Lower lobe of right lung (tissue), 2 donors: ENCODE results near the gene OR10T2. TPM values are rescaled to one million over a fixed set of nuclear protein-coding genes. Genes with fewer than 3 reads are reported as not detected.
"Not testable (repeated sequence)": the region's sequence is repeated elsewhere in the genome, so short reads cannot be mapped to it uniquely, and the experiment has no call there.

Source experiments
- ATAC-seq, 2 donors: fragments of 200-7000 bp; cut with Tn5 transposase; one replicate each; pipeline ENCODE4 v1.9.1; 2020 to 2022; ENCODE audit warnings: mild to moderate bottlenecking in 2 of 2, moderate library complexity in 2 of 2
- DNase-seq: peaks from one replicate; pipeline ENCODE4 v3.0.0-alpha.2; 2020
- H3K27ac ChIP-seq: fragments of 200-600 bp; one replicate; pipeline ENCODE4 v1.8.0; 2022
- H3K27me3 ChIP-seq: fragments of 200-600 bp; one replicate; pipeline ENCODE4 v1.8.0; 2022; ENCODE audit warnings: low read depth
- H3K36me3 ChIP-seq: fragments of 200-600 bp; one replicate; pipeline ENCODE4 v1.8.0; 2022; ENCODE audit warnings: mild to moderate bottlenecking
- H3K4me1 ChIP-seq: fragments of 200-600 bp; one replicate; pipeline ENCODE4 v1.8.0; 2022
- H3K4me3 ChIP-seq: fragments of 200-600 bp; one replicate; pipeline ENCODE4 v1.8.0; 2022; ENCODE audit warnings: mild to moderate bottlenecking
- H3K9me3 ChIP-seq: fragments of 200-600 bp; one replicate; pipeline ENCODE4 v1.8.0; 2022
- intact Hi-C: fragments of 100-400 bp; cut with DNase I; formaldehyde crosslinking; loops from one replicate; pipeline ENCODE4 v1.11.0; 2022
- long read RNA-seq: library from polyadenylated mRNA; unstranded; transcript quantifications from one replicate; pipeline ENCODE4 v2.0.0, GENCODE V29; 2021
- total RNA-seq: library from RNA; stranded (reverse); fragmentation: NEBNext Ultra II Directional; extraction: Animal tissue kit (Norgen Biotek cat#: 25700); gene quantifications from one replicate; pipeline ENCODE4 v1.2.1, GENCODE V29; 2021
- TF ChIP-seq, protein P1 (sequence below): fragments of 200-600 bp; IDR thresholded peaks from one replicate; pipeline ENCODE4 v1.8.0; 2022; ENCODE audit warnings: antibody characterized with exemption, mild to moderate bottlenecking
- donor health status: DM: no; HTN: yes; CAD: no; lungs with severe emphysema.

The OR10T2 gene, protein sequence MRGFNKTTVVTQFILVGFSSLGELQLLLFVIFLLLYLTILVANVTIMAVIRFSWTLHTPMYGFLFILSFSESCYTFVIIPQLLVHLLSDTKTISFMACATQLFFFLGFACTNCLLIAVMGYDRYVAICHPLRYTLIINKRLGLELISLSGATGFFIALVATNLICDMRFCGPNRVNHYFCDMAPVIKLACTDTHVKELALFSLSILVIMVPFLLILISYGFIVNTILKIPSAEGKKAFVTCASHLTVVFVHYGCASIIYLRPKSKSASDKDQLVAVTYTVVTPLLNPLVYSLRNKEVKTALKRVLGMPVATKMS
- total RNA-seq, result not detected
- long read RNA-seq, result 0 reads

DNA sequence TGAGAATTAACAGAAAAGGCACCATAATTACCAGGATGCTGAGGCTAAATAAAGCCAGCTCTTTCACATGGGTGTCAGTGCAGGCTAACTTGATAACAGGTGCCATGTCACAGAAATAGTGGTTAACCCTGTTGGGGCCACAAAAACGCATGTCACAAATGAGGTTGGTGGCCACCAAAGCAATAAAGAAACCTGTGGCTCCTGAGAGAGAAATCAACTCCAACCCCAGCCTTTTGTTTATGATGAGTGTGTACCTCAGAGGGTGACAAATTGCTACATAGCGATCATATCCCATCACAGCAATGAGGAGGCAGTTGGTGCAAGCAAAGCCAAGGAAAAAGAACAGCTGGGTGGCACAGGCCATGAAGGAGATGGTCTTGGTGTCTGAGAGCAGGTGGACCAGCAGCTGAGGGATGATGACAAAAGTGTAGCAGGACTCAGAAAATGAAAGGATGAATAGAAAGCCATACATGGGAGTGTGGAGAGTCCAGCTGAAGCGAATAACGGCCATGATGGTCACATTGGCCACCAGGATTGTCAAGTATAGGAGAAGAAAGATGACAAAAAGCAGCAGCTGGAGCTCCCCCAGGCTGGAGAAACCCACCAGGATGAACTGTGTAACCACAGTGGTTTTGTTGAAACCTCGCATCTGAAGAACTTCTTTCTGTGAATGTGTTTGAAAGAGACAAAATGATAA is at the start of gene OR10T2:
Gene OR10T2, minus strand, starts transcription at position 649 of the 697 bp plus-strand sequence. Its CDS starts 0 bp downstream, at position 649.
- DNase-seq (no peak), ATAC-seq (no peak)
- Histone ChIP-seq H3K27ac (no peak within 1 kb of the TSS), H3K4me3 (no peak within 1 kb of the TSS), H3K9me3 (no peaks in the 10 kb centered on the region), H3K36me3 (no peaks in the 10 kb centered on the region), H3K4me1 (no peaks in the 10 kb centered on the region), H3K27me3 (no peaks in the 10 kb centered on the region)
- TF ChIP-seq, protein P1, sequence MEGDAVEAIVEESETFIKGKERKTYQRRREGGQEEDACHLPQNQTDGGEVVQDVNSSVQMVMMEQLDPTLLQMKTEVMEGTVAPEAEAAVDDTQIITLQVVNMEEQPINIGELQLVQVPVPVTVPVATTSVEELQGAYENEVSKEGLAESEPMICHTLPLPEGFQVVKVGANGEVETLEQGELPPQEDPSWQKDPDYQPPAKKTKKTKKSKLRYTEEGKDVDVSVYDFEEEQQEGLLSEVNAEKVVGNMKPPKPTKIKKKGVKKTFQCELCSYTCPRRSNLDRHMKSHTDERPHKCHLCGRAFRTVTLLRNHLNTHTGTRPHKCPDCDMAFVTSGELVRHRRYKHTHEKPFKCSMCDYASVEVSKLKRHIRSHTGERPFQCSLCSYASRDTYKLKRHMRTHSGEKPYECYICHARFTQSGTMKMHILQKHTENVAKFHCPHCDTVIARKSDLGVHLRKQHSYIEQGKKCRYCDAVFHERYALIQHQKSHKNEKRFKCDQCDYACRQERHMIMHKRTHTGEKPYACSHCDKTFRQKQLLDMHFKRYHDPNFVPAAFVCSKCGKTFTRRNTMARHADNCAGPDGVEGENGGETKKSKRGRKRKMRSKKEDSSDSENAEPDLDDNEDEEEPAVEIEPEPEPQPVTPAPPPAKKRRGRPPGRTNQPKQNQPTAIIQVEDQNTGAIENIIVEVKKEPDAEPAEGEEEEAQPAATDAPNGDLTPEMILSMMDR, result no peak
- intact Hi-C loops, result no loop called here

DNA sequence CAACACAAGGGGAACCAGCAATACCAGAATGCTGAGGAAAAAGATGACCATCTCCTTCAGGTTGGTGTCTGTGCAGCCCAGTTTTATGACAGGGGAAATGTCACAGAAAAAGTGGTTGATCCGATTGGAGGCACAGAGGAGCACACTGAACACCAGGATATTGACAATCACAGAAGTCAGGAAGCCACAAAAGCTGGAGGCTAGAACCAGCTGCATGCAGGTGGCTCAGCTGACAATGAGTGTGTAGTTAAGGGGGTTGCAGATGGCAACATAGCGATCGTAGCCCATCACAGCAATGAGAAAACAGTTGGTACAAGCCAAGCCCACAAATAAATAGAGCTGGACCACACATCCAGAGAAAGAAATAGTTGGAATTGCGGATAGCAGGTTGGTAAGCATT is 46.1 kb upstream of the OR10T2 start:
- Histone ChIP-seq H3K27me3 (no peaks in the 10 kb centered on the region), H3K36me3 (no peaks in the 10 kb centered on the region), H3K4me1 (no peaks in the 10 kb centered on the region), H3K4me3 (no peak overlapping the region), H3K27ac (no peak overlapping the region), H3K9me3 (no peaks in the 10 kb centered on the region)
- no peak for DNase-seq
- TF ChIP-seq, protein P1, result no peak
- ATAC-seq, result no peak
- intact Hi-C loops, result no loop called here

DNA sequence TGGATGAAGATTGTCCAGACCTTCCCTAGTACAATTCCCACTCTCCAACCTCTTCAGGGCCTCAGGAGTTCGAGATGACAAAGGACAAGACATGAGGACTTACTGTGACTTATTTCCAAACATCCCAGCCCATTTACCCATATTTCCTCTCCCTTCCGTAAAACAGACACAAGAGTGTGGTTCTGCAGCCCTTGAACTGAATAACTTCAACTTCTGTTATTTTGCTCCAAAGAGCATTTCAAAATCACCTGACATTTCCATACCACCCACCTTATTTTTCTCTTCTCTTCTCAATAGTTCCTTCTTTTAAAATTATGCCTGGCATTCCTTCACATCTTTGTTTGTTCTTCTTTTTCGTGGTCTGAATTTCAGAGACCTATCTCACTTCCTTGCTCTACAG is 35.5 kb upstream of the OR10T2 start:
- ATAC-seq, result no peak
- no peaks in the 10 kb centered on the region for H3K36me3 ChIP-seq
- no peak overlapping the region for H3K4me3 ChIP-seq
- no peak overlapping the region for H3K27ac ChIP-seq
- TF ChIP-seq, protein P1, result no peak
- H3K9me3 ChIP-seq, result no peaks in the 10 kb centered on the region
- H3K4me1 ChIP-seq, result no peaks in the 10 kb centered on the region
- DNase-seq, result no peak
- intact Hi-C loops, result no loop called here
- no peaks in the 10 kb centered on the region for H3K27me3 ChIP-seq

DNA sequence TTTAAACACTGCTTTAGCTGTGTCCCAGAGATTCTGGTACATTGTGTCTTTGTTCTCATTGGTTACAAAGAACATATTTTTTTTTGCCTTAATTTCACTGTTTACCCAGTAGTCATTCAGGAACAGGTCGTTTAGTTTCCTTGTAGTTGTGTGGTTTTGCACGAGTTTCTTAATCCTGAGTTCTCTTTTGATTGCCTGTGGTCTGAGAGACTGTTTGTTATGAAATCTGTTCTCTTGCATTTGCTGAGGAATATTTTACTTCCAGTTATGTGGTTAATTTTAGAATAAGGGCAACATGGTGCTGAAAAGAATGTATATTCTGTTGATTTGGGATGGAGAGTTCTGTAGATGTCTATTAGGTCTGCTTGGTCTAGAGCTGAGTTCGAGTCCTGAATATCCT is 30.9 kb upstream of the OR10T2 start:
- H3K9me3 ChIP-seq, H3K27me3 ChIP-seq, ATAC-seq, H3K4me3 ChIP-seq, H3K27ac ChIP-seq, H3K36me3 ChIP-seq, DNase-seq, intact Hi-C loops, H3K4me1 ChIP-seq: not testable (repeated sequence)

DNA sequence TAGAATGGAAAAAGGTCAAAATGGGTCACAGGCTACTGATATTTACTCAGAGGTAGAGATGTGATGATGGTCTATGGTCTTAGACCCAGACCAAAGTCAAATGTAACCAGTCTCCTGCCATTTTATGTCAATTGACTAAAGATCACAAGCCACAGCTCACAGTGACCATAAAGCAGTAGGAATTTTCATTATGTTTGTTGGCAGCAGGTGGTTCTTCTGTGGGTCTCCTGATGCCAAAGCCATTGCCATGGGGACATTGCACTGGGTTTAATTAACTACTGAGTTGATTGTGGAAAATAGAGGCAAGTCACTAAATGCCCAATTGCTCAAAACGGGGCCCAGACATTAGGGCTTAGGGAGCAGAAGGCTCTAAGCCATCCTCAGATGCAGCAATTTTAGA is 26.9 kb upstream of the OR10T2 start, which contains the start of gene OR10K2:
Gene OR10K2, minus strand, starts transcription at position 101 of the 400 bp plus-strand sequence. CDS start 5,371 bp downstream, outside the sequence.
- TF ChIP-seq, protein P1, result no peak
- Histone ChIP-seq H3K4me1 (no peaks in the 10 kb centered on the region), H3K9me3 (no peaks in the 10 kb centered on the region), H3K27me3 (no peaks in the 10 kb centered on the region), H3K36me3 (no peaks in the 10 kb centered on the region), H3K27ac (no peak within 1 kb of the TSS), H3K4me3 (no peak within 1 kb of the TSS)
- intact Hi-C loops, result no loop called here
- ATAC-seq, result no peak
- no peak for DNase-seq

DNA sequence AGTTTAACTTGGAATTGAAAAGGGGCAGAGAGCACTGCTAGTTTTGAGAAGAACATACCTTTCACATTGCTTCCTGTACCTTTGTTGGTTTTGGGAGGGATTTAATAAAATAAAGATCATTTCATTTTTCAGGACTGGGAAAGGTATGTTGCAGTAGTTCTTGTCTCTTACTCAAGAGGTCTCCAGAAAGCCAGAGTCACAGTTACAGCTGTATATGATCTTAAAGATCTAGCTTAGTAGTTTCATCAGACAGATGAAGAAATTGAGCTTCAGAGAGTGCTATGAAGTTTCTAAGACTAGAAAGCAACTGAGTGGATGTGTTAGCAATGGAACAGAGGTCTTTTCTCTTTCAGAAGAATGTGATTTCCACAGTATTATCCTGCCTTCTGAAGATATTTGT is 25.8 kb upstream of the OR10T2 start:
- no peak overlapping the region for H3K27ac ChIP-seq
- H3K27me3 ChIP-seq, result no peaks in the 10 kb centered on the region
- TF ChIP-seq, protein P1, result no peak
- intact Hi-C loops, result no loop called here
- H3K9me3 ChIP-seq, result no peaks in the 10 kb centered on the region
- no peak overlapping the region for H3K4me3 ChIP-seq
- DNase-seq, result no peak
- no peak for ATAC-seq
- no peaks in the 10 kb centered on the region for H3K36me3 ChIP-seq
- no peaks in the 10 kb centered on the region for H3K4me1 ChIP-seq
